ENCODE results near the gene NDEL1. TPM values are rescaled to one million over a fixed set of nuclear protein-coding genes. Genes with fewer than 3 reads are reported as not detected.

NDEL1 gene
- total and polyA plus RNA-seq, 10 donors, result 11.6 to 141 (median 81.9) TPM

- 88 to 93% (median 92%) methylated on average over 14 of the region's 14 CpGs for WGBS, 5 donors
- Histone ChIP-seq H3K36me3 (peaks cover 0 to 11% (median 0%) of the 10 kb centered on the region in 6 donors), H3K9me3 (no peaks in the 10 kb centered on the region), H3K27ac (no peak overlapping the region), H3K27me3 (replicated peaks in 1 of 7) (no peaks in the 10 kb centered on the region), H3K4me1 (no peaks in the 10 kb centered on the region), H3K4me3 (no peak overlapping the region)
- intact Hi-C loops (cut with DNase I; ENCODE audit: low total_unique reads), result no loop called here
- no peak for DNase-seq
- TF ChIP-seq CTCF (IDR thresholded peaks at IDR 0.05 in 8 of 11, conservative IDR thresholded peaks at IDR 0.05 in 3 of 11) (no peak), POLR2AphosphoS5 (IDR thresholded peaks at IDR 0.05) (no peak), POLR2A (IDR thresholded peaks at IDR 0.05) (no peak)
Measured at GRCh38 chr17:8506145-8506544, 70.5 kb downstream of the NDEL1 start.

DNA sequence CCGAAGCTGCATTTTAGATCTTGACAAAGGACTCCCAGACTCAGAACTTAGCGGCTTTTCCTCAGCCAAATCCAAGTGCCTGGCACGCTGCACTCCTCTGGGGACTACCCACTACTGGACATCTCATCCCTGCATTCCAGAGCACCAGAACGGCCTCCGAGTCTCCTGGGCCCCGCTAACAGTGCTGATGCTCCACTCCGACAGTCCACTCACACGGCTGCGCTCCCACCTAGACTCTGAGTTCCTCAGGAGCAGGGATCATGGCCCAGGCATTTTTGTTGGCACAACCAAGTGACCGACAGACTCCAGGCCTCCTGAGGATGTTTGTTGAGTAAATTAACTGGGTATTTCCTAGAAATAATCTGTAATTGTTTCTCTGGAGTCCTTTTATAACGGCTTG lies 79.1 kb downstream of the NDEL1 start:
- H3K4me3 ChIP-seq, result no peak overlapping the region
- H3K36me3 ChIP-seq, result peaks cover 0 to 17% (median 0%) of the 10 kb centered on the region in 6 donors
- no peak for DNase-seq
- no peaks in the 10 kb centered on the region for H3K27me3 ChIP-seq (replicated peaks in 1 of 7)
- intact Hi-C loops (cut with DNase I; ENCODE audit: low total_unique reads), result no loop called here
- H3K9me3 ChIP-seq, result no peaks in the 10 kb centered on the region
- TF ChIP-seq CTCF (IDR thresholded peaks at IDR 0.05 in 8 of 11, conservative IDR thresholded peaks at IDR 0.05 in 3 of 11), result no peak
- no peak for TF ChIP-seq POLR2AphosphoS5 (IDR thresholded peaks at IDR 0.05)
- no peak for TF ChIP-seq POLR2A (IDR thresholded peaks at IDR 0.05)
- no peak overlapping the region for H3K27ac ChIP-seq
- H3K4me1 ChIP-seq, result no peaks in the 10 kb centered on the region
- 94 to 96% (median 95%) methylated on average over 11 of the region's 11 CpGs for WGBS, 5 donors

Small RNA genes lying within 50 kb of the gene (small RNA-seq; reads per million reads assigned to genes)
- 0 reads per million in 4 donors for gene RNU7-43P

Other genes with a start within 250 kb of the NDEL1 start
- gene BORCS6, start 245.7 kb upstream of the NDEL1 start, total RNA-seq, result 10 to 100 TPM in 6 of 7 donors, 1 to 10 TPM in 1; 9.5 to 14.6 (median 12.3) TPM
- gene BORCS6, start 245.7 kb upstream of the NDEL1 start, polyA plus RNA-seq, result 10 to 100 TPM in 2 of 3 donors, 1 to 10 TPM in 1; 10.0 to 16.5 (median 12.9) TPM
- 10 to 100 TPM in 4 of 7 donors, 1 to 10 TPM in 3; 2.4 to 21.0 (median 10.6) TPM for gene AURKB, start 225.3 kb upstream of the NDEL1 start, total RNA-seq
- 10 to 100 TPM in 2 of 3 donors, 1 to 10 TPM in 1; 6.2 to 30.9 (median 10.5) TPM for gene AURKB, start 225.3 kb upstream of the NDEL1 start, polyA plus RNA-seq
- gene CTC1, start 187.8 kb upstream of the NDEL1 start, total RNA-seq, result 100 to 1,000 TPM in 3 of 7 donors, 10 to 100 TPM in 4; 53.9 to 131 (median 91.3) TPM
- 10 to 100 TPM; 16.6 to 47.4 (median 22.6) TPM for gene CTC1, start 187.8 kb upstream of the NDEL1 start, polyA plus RNA-seq
- gene PFAS, start 186.6 kb upstream of the NDEL1 start, total RNA-seq, result 10 to 100 TPM; 14.0 to 70.3 (median 30.8) TPM
- gene PFAS, start 186.6 kb upstream of the NDEL1 start, polyA plus RNA-seq, result 10 to 100 TPM; 12.6 to 22.8 (median 14.1) TPM
- 10 to 100 TPM; 18.9 to 25.6 (median 21.2) TPM for gene RANGRF, start 147.2 kb upstream of the NDEL1 start, total RNA-seq
- gene RANGRF, start 147.2 kb upstream of the NDEL1 start, polyA plus RNA-seq, result 10 to 100 TPM; 52.1 to 55.9 (median 54.1) TPM
- 10 to 100 TPM in 1 of 7 donors, 1 to 10 TPM in 6; 4.2 to 16.7 (median 7.3) TPM for gene SLC25A35, start 140.5 kb upstream of the NDEL1 start, total RNA-seq
- 1 to 10 TPM; 4.6 to 5.6 (median 5.5) TPM for gene SLC25A35, start 140.5 kb upstream of the NDEL1 start, polyA plus RNA-seq
- gene ARHGEF15, start 125.6 kb upstream of the NDEL1 start, total RNA-seq, result 10 to 100 TPM in 4 of 7 donors, 1 to 10 TPM in 3; 6.9 to 16.7 (median 12.1) TPM
- 10 to 100 TPM in 1 of 3 donors, 1 to 10 TPM in 2; 2.3 to 14.2 (median 7.3) TPM for gene ARHGEF15, start 125.6 kb upstream of the NDEL1 start, polyA plus RNA-seq
- gene ODF4, start 96.0 kb upstream of the NDEL1 start, total RNA-seq, result not detected
- gene ODF4, start 96.0 kb upstream of the NDEL1 start, polyA plus RNA-seq, result not detected
- 1,000 to 10,000 TPM; 1,067 to 3,608 (median 1,651) TPM for gene RPL26, start 52.7 kb upstream of the NDEL1 start, total RNA-seq
- gene RPL26, start 52.7 kb upstream of the NDEL1 start, polyA plus RNA-seq, result 1,000 to 10,000 TPM; 5,013 to 7,063 (median 6,510) TPM
- not detected for gene RNF222, start 38.1 kb upstream of the NDEL1 start, total RNA-seq
- under 1 TPM in 2 of 3 donors, not detected in 1; 0.03 to 0.05 TPM for gene RNF222, start 38.1 kb upstream of the NDEL1 start, polyA plus RNA-seq
- gene MYH10, start 194.8 kb downstream of the NDEL1 start, total RNA-seq, result 10 to 100 TPM in 1 of 7 donors, 1 to 10 TPM in 6; 3.0 to 14.4 (median 8.2) TPM
- 1 to 10 TPM; 1.0 to 2.2 (median 1.8) TPM for gene MYH10, start 194.8 kb downstream of the NDEL1 start, polyA plus RNA-seq

Data from spleen (tissue), 11 donors.